Progenitor cell of endocrine pancreas (in vitro differentiated cells): ENCODE results near the gene SIGLEC9. TPM values are rescaled to one million over a fixed set of nuclear protein-coding genes. Genes with fewer than 3 reads are reported as not detected.

Experiments
- DNase-seq: peaks from one replicate; pipeline ENCODE4 v3.0.0; 2021; ENCODE audit warnings: low spot score; ENCODE audit not compliant: unreplicated experiment
- H3K27ac Mint-ChIP-seq: 2 replicates; pipeline ENCODE4 v1.8.0; 2021; ENCODE audit warnings: mild to moderate bottlenecking, moderate library complexity, mixed read lengths
- H3K27me3 Mint-ChIP-seq: 2 replicates; pipeline ENCODE4 v1.8.0; 2021; ENCODE audit warnings: mixed read lengths
- H3K36me3 Mint-ChIP-seq: 2 replicates; pipeline ENCODE4 v1.8.0; 2022; ENCODE audit warnings: mixed read lengths; ENCODE audit not compliant: insufficient read depth
- H3K4me1 Mint-ChIP-seq: 2 replicates; pipeline ENCODE4 v1.8.0; 2021; ENCODE audit warnings: low read depth, mixed read lengths
- H3K4me3 Mint-ChIP-seq: 2 replicates; pipeline ENCODE4 v1.8.0; 2021; ENCODE audit warnings: low read depth, mild to moderate bottlenecking, moderate library complexity, mixed read lengths
- H3K9me3 Mint-ChIP-seq: 2 replicates; pipeline ENCODE4 v1.8.0; 2021; ENCODE audit warnings: low read depth, mixed read lengths
- CTCF ChIP-seq: fragments of 200-600 bp; sonication (generic); IDR thresholded peaks from one replicate; pipeline ENCODE4 v1.5.0; 2021; ENCODE audit warnings: antibody characterized with exemption, mild to moderate bottlenecking; ENCODE audit not compliant: unreplicated experiment
- total RNA-seq: library from RNA; stranded (reverse); gene quantifications from 2 replicates; pipeline ENCODE4 v1.2.1, GENCODE V29; 2021

Gene SIGLEC9
- total RNA-seq, 1 donor from 2014 or later, result not detected

- no peaks in the 10 kb centered on the region for H3K4me1 Mint-ChIP-seq
- DNase-seq, result no peak
- no peak for TF ChIP-seq CTCF
- no peak overlapping the region for H3K4me3 Mint-ChIP-seq
- H3K9me3 Mint-ChIP-seq, result no peaks in the 10 kb centered on the region
- H3K27ac Mint-ChIP-seq, result no peak overlapping the region
- H3K27me3 Mint-ChIP-seq, result peaks cover 24% of the 10 kb centered on the region
- no peaks in the 10 kb centered on the region for H3K36me3 Mint-ChIP-seq
Observed at GRCh38 chr19:51079481-51080110, 45.1 kb upstream of the SIGLEC9 start.

- no peak overlapping the region for H3K4me3 Mint-ChIP-seq
- peaks cover 24% of the 10 kb centered on the region for H3K27me3 Mint-ChIP-seq
- DNase-seq, result no peak
- H3K4me1 Mint-ChIP-seq, result no peaks in the 10 kb centered on the region
- no peak overlapping the region for H3K27ac Mint-ChIP-seq
- no peak for TF ChIP-seq CTCF
- no peaks in the 10 kb centered on the region for H3K9me3 Mint-ChIP-seq
- H3K36me3 Mint-ChIP-seq, result no peaks in the 10 kb centered on the region
Observed at GRCh38 chr19:51081476-51081875, 43.2 kb upstream of the SIGLEC9 start.

GRCh38 chr19:51082611-51083010, 42.1 kb upstream of the SIGLEC9 start, which contains the start of gene KLK14:
Gene KLK14, minus strand, starts transcription at chr19:51082887. Its CDS starts 273 bp downstream, at chr19:51082614.
- no peak within 1 kb of the TSS for H3K27ac Mint-ChIP-seq
- H3K4me3 Mint-ChIP-seq, result no peak within 1 kb of the TSS
- H3K27me3 Mint-ChIP-seq, result peaks cover 27% of the 10 kb centered on the region
- no peak for DNase-seq
- no peaks in the 10 kb centered on the region for H3K9me3 Mint-ChIP-seq
- no peaks in the 10 kb centered on the region for H3K4me1 Mint-ChIP-seq
- no peak for TF ChIP-seq CTCF
- no peaks in the 10 kb centered on the region for H3K36me3 Mint-ChIP-seq

- no peaks in the 10 kb centered on the region for H3K36me3 Mint-ChIP-seq
- no peaks in the 10 kb centered on the region for H3K9me3 Mint-ChIP-seq
- TF ChIP-seq CTCF, result no peak
- H3K4me3 Mint-ChIP-seq, result no peak overlapping the region
- H3K27ac Mint-ChIP-seq, result no peak overlapping the region
- H3K27me3 Mint-ChIP-seq, result peaks cover 27% of the 10 kb centered on the region
- no peaks in the 10 kb centered on the region for H3K4me1 Mint-ChIP-seq
- no peak for DNase-seq
Observed at GRCh38 chr19:51083181-51083580, 41.5 kb upstream of the SIGLEC9 start.

- Mint-ChIP-seq H3K4me1 (no peaks in the 10 kb centered on the region), H3K36me3 (no peaks in the 10 kb centered on the region), H3K4me3 (no peak overlapping the region), H3K9me3 (no peaks in the 10 kb centered on the region), H3K27me3 (peaks cover 27% of the 10 kb centered on the region), H3K27ac (no peak overlapping the region)
- no peak for TF ChIP-seq CTCF
- no peak for DNase-seq
Observed at GRCh38 chr19:51083783-51084182, 40.9 kb upstream of the SIGLEC9 start.
